WTC11 (cell line): ENCODE measurements around the gene TFF3. TPM values are rescaled to one million over a fixed set of nuclear protein-coding genes. Genes with fewer than 3 reads are reported as not detected.

Experiments used
- ATAC-seq: fragments of 200-7000 bp; cut with Tn5 transposase; 2 replicates; pipeline ENCODE4 v1.10.0; 2021; ENCODE audit warnings: mild to moderate bottlenecking, moderate library complexity
- CTCF ChIA-PET: fragments of 300-600 bp; sonication (Branson Sonifier 250); formaldehyde crosslinking; loops from one replicate; lab custom pipeline; 2021; ENCODE audit warnings: antibody characterized with exemption; lab: Charles Lee
- POLR2A ChIA-PET: fragments of 350-600 bp; sonication (Branson Sonifier 250); formaldehyde crosslinking; loops from one replicate; lab custom pipeline; 2021; ENCODE audit warnings: antibody characterized with exemption; lab: Charles Lee
- DNase-seq: peaks from one replicate; pipeline ENCODE4 v3.0.0; 2021; ENCODE audit warnings: low spot score
- H3K27ac Mint-ChIP-seq: 2 replicates; pipeline ENCODE4 v1.8.0; 2021; ENCODE audit warnings: mixed read lengths
- H3K27me3 Mint-ChIP-seq: 2 replicates; pipeline ENCODE4 v1.8.0; 2021; ENCODE audit warnings: low read depth, mild to moderate bottlenecking, moderate library complexity, mixed read lengths
- H3K36me3 Mint-ChIP-seq: 2 replicates; pipeline ENCODE4 v1.8.0; 2021; ENCODE audit warnings: mixed read lengths
- H3K4me1 Mint-ChIP-seq: 2 replicates; pipeline ENCODE4 v1.8.0; 2022; ENCODE audit warnings: mixed read lengths
- H3K4me3 Mint-ChIP-seq: 2 replicates; pipeline ENCODE4 v1.8.0; 2021; ENCODE audit warnings: mild to moderate bottlenecking, moderate library complexity, mixed read lengths
- H3K9me3 Mint-ChIP-seq: 2 replicates; pipeline ENCODE4 v1.8.0; 2021; ENCODE audit warnings: mixed read lengths
- AFF4 ChIP-seq: sonication (generic); formaldehyde crosslinking; IDR thresholded peaks from 2 replicates; pipeline ENCODE4 v1.8.1; 2023; ENCODE audit warnings: mild to moderate bottlenecking, missing genetic modification reagents, borderline replicate concordance
- CTCF ChIP-seq: fragments of 200-600 bp; IDR thresholded peaks from 2 replicates; pipeline ENCODE4 v1.8.0; 2022; ENCODE audit warnings: antibody characterized with exemption
- ERG ChIP-seq: fragments of 250-450 bp; sonication (Bioruptor Pico); IDR thresholded peaks from 2 replicates; pipeline ENCODE4 v1.8.0; 2021; ENCODE audit warnings: mild to moderate bottlenecking
- GRHL2 ChIP-seq: fragments of 250-450 bp; sonication (Bioruptor Pico); IDR thresholded peaks from 2 replicates; pipeline ENCODE4 v1.8.0; 2022; ENCODE audit warnings: mild to moderate bottlenecking, moderate library complexity; ENCODE audit not compliant: insufficient replicate concordance, severe bottlenecking
- JAZF1 ChIP-seq: fragments of 250-450 bp; sonication (Bioruptor Pico); IDR thresholded peaks from 2 replicates; pipeline ENCODE4 v1.9.0; 2021; ENCODE audit warnings: moderate library complexity, mild to moderate bottlenecking, inconsistent platforms
- KAT7 ChIP-seq: sonication (generic); formaldehyde crosslinking; IDR thresholded peaks from 2 replicates; pipeline ENCODE4 v1.8.1; 2023; ENCODE audit warnings: missing genetic modification reagents, mild to moderate bottlenecking, borderline replicate concordance
- MYBL2 ChIP-seq: sonication (generic); formaldehyde crosslinking; IDR thresholded peaks from 2 replicates; pipeline ENCODE4 v1.8.1; 2023; ENCODE audit warnings: mild to moderate bottlenecking, moderate library complexity, missing genetic modification reagents
- NFATC4 ChIP-seq: fragments of 250-450 bp; sonication (Bioruptor Pico); IDR thresholded peaks from 2 replicates; pipeline ENCODE4 v1.9.0; 2021; ENCODE audit warnings: mild to moderate bottlenecking
- NR2C2 ChIP-seq: sonication (generic); formaldehyde crosslinking; IDR thresholded peaks from 2 replicates; pipeline ENCODE4 v1.8.0; 2022; ENCODE audit warnings: mild to moderate bottlenecking, missing genetic modification reagents
- OVOL2 ChIP-seq: fragments of 250-450 bp; sonication (Bioruptor Pico); IDR thresholded peaks from 2 replicates; pipeline ENCODE4 v1.9.0; 2021; ENCODE audit warnings: mild to moderate bottlenecking, borderline replicate concordance
- RELA ChIP-seq: sonication (generic); formaldehyde crosslinking; IDR thresholded peaks from 2 replicates; pipeline ENCODE4 v1.8.1; 2022; ENCODE audit warnings: missing genetic modification reagents, mild to moderate bottlenecking, borderline replicate concordance
- TCF7 ChIP-seq: sonication (generic); formaldehyde crosslinking; IDR thresholded peaks from 2 replicates; pipeline ENCODE4 v1.8.0; 2022; ENCODE audit warnings: mild to moderate bottlenecking, low read depth, missing genetic modification reagents, moderate library complexity
- ZNF121 ChIP-seq: sonication (generic); formaldehyde crosslinking; IDR thresholded peaks from 2 replicates; pipeline ENCODE4 v1.8.0; 2023; ENCODE audit warnings: missing genetic modification reagents
- ZNF219 ChIP-seq: sonication (generic); formaldehyde crosslinking; IDR thresholded peaks from 2 replicates; pipeline ENCODE4 v1.8.0; 2023; ENCODE audit warnings: missing genetic modification reagents, mild to moderate bottlenecking, borderline replicate concordance
- ZNF281 ChIP-seq: sonication (generic); formaldehyde crosslinking; IDR thresholded peaks from 2 replicates; pipeline ENCODE4 v1.8.0; 2023; ENCODE audit warnings: mild to moderate bottlenecking, missing genetic modification reagents
- ZNF396 ChIP-seq: fragments of 250-450 bp; sonication (Bioruptor Pico); IDR thresholded peaks from 2 replicates; pipeline ENCODE4 v1.8.0; 2021; ENCODE audit warnings: mild to moderate bottlenecking, moderate library complexity, borderline replicate concordance
- total RNA-seq: library from RNA; stranded (reverse); gene quantifications from 3 replicates; pipeline ENCODE4 v1.2.3, GENCODE V29; 2021

The TFF3 gene
- total RNA-seq, 1 experiment from 2014 or later = 4.2 TPM

GRCh38 chr21:42289926-42290325 lies 25.3 kb downstream of the TFF3 start (continued):
- TF ChIP-seq AFF4 (no peak), NR2C2 (CRISPR knock-in tag) (no peak), JAZF1 (CRISPR knock-in tag) (no peak), MYBL2 (CRISPR knock-in tag) (no peak), KAT7 (no peak), TCF7 (CRISPR knock-in tag) (no peak), GRHL2 (CRISPR knock-in tag) (no peak)
- TF ChIP-seq, all 79 proteins: peak for 0

GRCh38 chr21:42288962-42289361 lies 26.2 kb downstream of the TFF3 start:
- TF ChIP-seq OVOL2 = no peak
- TF ChIP-seq CTCF = no peak
- no peak for TF ChIP-seq ZNF281 (CRISPR knock-in tag)
- TF ChIP-seq NFATC4 (CRISPR knock-in tag) = no peak
- TF ChIP-seq ZNF121 (CRISPR knock-in tag) = no peak
- no peak for TF ChIP-seq ZNF396 (CRISPR knock-in tag)
- TF ChIP-seq ERG (CRISPR knock-in tag) = no peak
- no peak for TF ChIP-seq ZNF219 (CRISPR knock-in tag)
- TF ChIP-seq RELA (CRISPR knock-in tag) = no peak
- no peak for TF ChIP-seq AFF4
- TF ChIP-seq, all 79 proteins: peak for 0
- Mint-ChIP-seq H3K4me3 (no peak overlapping the region), H3K9me3 (peaks cover 12% of the 10 kb centered on the region), H3K27me3 (no peaks in the 10 kb centered on the region), H3K27ac (no peak overlapping the region), H3K36me3 (peaks cover 13% of the 10 kb centered on the region), H3K4me1 (no peaks in the 10 kb centered on the region)
- no peak for ATAC-seq
- ChIA-PET POLR2A (no interaction called here), CTCF (no interaction called here)
- no peak for DNase-seq
